ENCODE measurements around the gene PTGR2.
A peak's percentile ranks its signal among the peaks of the same experiment; 100 is the strongest.
"Not testable (repeated sequence)": the region's sequence is repeated elsewhere in the genome, so short reads cannot be mapped to it uniquely, and the experiment has no call there.

The PTGR2 gene

GRCh38 chr14:73843296-73843695 lies 8.3 kb upstream of the PTGR2 start:
- no peak for DNase-seq
- no peak for TF ChIP-seq GATA1 (IDR thresholded peaks at IDR 0.05; ENCODE audit: low read depth, low read length)

GRCh38 chr14:73846947-73847346 lies 4.7 kb upstream of the PTGR2 start:
- TF ChIP-seq GATA1 (IDR thresholded peaks at IDR 0.05; ENCODE audit: low read depth, low read length) (no peak), POLR2A (IDR thresholded peaks at IDR 0.05; ENCODE audit: low read length) (no peak)
- no peak for DNase-seq

GRCh38 chr14:73851000-73851399 lies 631 bp upstream of the PTGR2 start:
- TF ChIP-seq POLR2A (IDR thresholded peaks at IDR 0.05; ENCODE audit: low read length) = no peak
- no peak for TF ChIP-seq GATA1 (IDR thresholded peaks at IDR 0.05; ENCODE audit: low read depth, low read length)
- no peak for DNase-seq

GRCh38 chr14:73859145-73859544 lies 7.5 kb downstream of the PTGR2 start:
- DNase-seq = no peak

GRCh38 chr14:73861073-73861472 lies 9.4 kb downstream of the PTGR2 start:
- DNase-seq = peak; percentile 63 to 84
- TF ChIP-seq GATA1 (IDR thresholded peaks at IDR 0.05; ENCODE audit: low read depth, low read length) (no peak), POLR2A (IDR thresholded peaks at IDR 0.05; ENCODE audit: low read length) (no peak)

More at GRCh38 chr14:73859145-73859544, 7.5 kb downstream of the PTGR2 start:
- TF ChIP-seq GATA1 (IDR thresholded peaks at IDR 0.05; ENCODE audit: low read depth, low read length) (no peak), POLR2A (IDR thresholded peaks at IDR 0.05; ENCODE audit: low read length) (no peak)

- DNase-seq = no peak
- TF ChIP-seq GATA1 (IDR thresholded peaks at IDR 0.05; ENCODE audit: low read depth, low read length) = no peak
- no peak for TF ChIP-seq POLR2A (IDR thresholded peaks at IDR 0.05; ENCODE audit: low read length)
Measured at GRCh38 chr14:73862480-73862879, 10.8 kb downstream of the PTGR2 start.

GRCh38 chr14:73863209-73863608 lies 11.6 kb downstream of the PTGR2 start:
- TF ChIP-seq GATA1 (IDR thresholded peaks at IDR 0.05; ENCODE audit: low read depth, low read length) (no peak), POLR2A (IDR thresholded peaks at IDR 0.05; ENCODE audit: low read length) (no peak)
- DNase-seq = no peak

- TF ChIP-seq GATA1 (IDR thresholded peaks at IDR 0.05; ENCODE audit: low read depth, low read length) (no peak), POLR2A (IDR thresholded peaks at IDR 0.05; ENCODE audit: low read length) (no peak)
- DNase-seq = no peak
Measured at GRCh38 chr14:73865534-73866113, 14.0 kb downstream of the PTGR2 start.

GRCh38 chr14:73869754-73870153 lies 18.1 kb downstream of the PTGR2 start:
- not testable (repeated sequence) for DNase-seq

GRCh38 chr14:73870525-73871235 lies 19.0 kb downstream of the PTGR2 start:
- no peak for DNase-seq
- TF ChIP-seq GATA1 (IDR thresholded peaks at IDR 0.05; ENCODE audit: low read depth, low read length) (no peak), POLR2A (IDR thresholded peaks at IDR 0.05; ENCODE audit: low read length) (no peak)

GRCh38 chr14:73873660-73874059 lies 22.0 kb downstream of the PTGR2 start:
- DNase-seq = no peak
- no peak for TF ChIP-seq GATA1 (IDR thresholded peaks at IDR 0.05; ENCODE audit: low read depth, low read length)
- TF ChIP-seq POLR2A (IDR thresholded peaks at IDR 0.05; ENCODE audit: low read length) = no peak

GRCh38 chr14:73877790-73878189 lies 26.2 kb downstream of the PTGR2 start:
- TF ChIP-seq GATA1 (IDR thresholded peaks at IDR 0.05; ENCODE audit: low read depth, low read length) = no peak

GRCh38 chr14:73878436-73878835 lies 26.8 kb downstream of the PTGR2 start:
- TF ChIP-seq POLR2A (IDR thresholded peaks at IDR 0.05; ENCODE audit: low read length) (no peak), GATA1 (IDR thresholded peaks at IDR 0.05; ENCODE audit: low read depth, low read length) (no peak)
- DNase-seq = no peak

More at GRCh38 chr14:73877790-73878189, 26.2 kb downstream of the PTGR2 start:
- DNase-seq = no peak

GRCh38 chr14:73879027-73879426 lies 27.4 kb downstream of the PTGR2 start:
- TF ChIP-seq GATA1 (IDR thresholded peaks at IDR 0.05; ENCODE audit: low read depth, low read length) (no peak), POLR2A (IDR thresholded peaks at IDR 0.05; ENCODE audit: low read length) (no peak)
- DNase-seq = no peak

- TF ChIP-seq POLR2A (IDR thresholded peaks at IDR 0.05; ENCODE audit: low read length) = no peak
- no peak for TF ChIP-seq GATA1 (IDR thresholded peaks at IDR 0.05; ENCODE audit: low read depth, low read length)
- DNase-seq = no peak
Measured at GRCh38 chr14:73884438-73885190, 33.0 kb downstream of the PTGR2 start.
